OCI-LY3 (cell line): ENCODE results near the gene VIL1.
A peak's percentile ranks its signal among the peaks of the same experiment; 100 is the strongest.

Experiments
- CTCF ChIP-seq: fragments of 200-600, 300-600 bp; sonication (generic); IDR thresholded peaks from 2 replicates; pipeline ENCODE4 v1.5.1; 2014; ENCODE audit warnings: antibody characterized with exemption, low read length, low read depth
- EZH2phosphoT487 ChIP-seq: fragments of 200-600 bp; shearing (Covaris generic); IDR thresholded peaks from 2 replicates; pipeline ENCODE4 v1.6.1; 2018; ENCODE audit warnings: antibody characterized with exemption, mixed run types, low read depth

- TF ChIP-seq CTCF (peak; percentile 64), EZH2phosphoT487 (no peak)
Measured at GRCh38 chr2:218395826-218396687, 22.9 kb upstream of the VIL1 start.
